Epithelial cell of esophagus (primary cell): ENCODE results near the gene TNFRSF18.
A peak's percentile ranks its signal among the peaks of the same experiment; 100 is the strongest.
"Not testable (repeated sequence)": the region's sequence is repeated elsewhere in the genome, so short reads cannot be mapped to it uniquely, and the experiment has no call there.

Source experiments
- DNase-seq: peaks from one replicate; pipeline ENCODE4 v3.0.0; 2010; ENCODE audit warnings: low read depth
- H3K4me3 ChIP-seq: 2 replicates; pipeline ENCODE4 v1.5.1; 2011; ENCODE audit warnings: mild to moderate bottlenecking, low read length, control low read depth
- TF ChIP-seq, protein P1 (sequence below): IDR thresholded peaks from 2 replicates; pipeline ENCODE4 v1.5.1; 2011; ENCODE audit warnings: low read depth, mild to moderate bottlenecking, low read length, control low read depth, inconsistent platforms; ENCODE audit not compliant: insufficient read depth; ENCODE audit errors: missing control alignments

Gene TNFRSF18, protein sequence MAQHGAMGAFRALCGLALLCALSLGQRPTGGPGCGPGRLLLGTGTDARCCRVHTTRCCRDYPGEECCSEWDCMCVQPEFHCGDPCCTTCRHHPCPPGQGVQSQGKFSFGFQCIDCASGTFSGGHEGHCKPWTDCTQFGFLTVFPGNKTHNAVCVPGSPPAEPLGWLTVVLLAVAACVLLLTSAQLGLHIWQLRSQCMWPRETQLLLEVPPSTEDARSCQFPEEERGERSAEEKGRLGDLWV

DNA sequence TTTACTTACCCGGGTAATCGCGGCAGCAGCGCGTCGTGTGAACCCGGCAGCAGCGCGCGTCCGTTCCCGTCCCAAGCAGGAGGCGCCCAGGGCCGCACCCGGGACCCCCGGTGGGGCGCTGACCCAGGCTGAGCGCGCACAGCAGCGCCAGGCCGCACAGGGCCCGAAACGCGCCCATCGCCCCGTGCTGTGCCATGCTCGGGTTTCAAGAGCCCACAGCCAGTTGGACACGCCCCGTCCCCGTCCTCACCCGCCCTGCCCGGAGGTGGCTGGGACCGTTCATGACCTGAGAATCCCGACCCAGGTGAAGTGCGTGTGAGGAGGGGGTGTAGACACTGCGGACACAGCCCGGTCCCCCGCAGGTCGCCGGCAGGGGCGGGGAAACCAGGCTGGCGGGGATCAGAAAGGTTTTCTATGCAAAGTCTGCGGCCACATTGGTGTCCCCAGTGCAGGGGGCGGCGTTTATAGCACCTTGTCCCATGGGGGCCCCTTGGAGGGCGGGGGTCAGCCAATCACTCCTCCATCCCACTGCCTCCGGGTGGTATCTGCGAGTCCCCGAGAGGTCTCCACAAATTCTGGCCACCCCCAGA, at the start of gene TNFRSF18:
TNFRSF18 (minus strand) TSS at position 217 of the 590 bp plus-strand sequence; CDS start at position 196, 21 bp downstream.
- TF ChIP-seq, protein P1, sequence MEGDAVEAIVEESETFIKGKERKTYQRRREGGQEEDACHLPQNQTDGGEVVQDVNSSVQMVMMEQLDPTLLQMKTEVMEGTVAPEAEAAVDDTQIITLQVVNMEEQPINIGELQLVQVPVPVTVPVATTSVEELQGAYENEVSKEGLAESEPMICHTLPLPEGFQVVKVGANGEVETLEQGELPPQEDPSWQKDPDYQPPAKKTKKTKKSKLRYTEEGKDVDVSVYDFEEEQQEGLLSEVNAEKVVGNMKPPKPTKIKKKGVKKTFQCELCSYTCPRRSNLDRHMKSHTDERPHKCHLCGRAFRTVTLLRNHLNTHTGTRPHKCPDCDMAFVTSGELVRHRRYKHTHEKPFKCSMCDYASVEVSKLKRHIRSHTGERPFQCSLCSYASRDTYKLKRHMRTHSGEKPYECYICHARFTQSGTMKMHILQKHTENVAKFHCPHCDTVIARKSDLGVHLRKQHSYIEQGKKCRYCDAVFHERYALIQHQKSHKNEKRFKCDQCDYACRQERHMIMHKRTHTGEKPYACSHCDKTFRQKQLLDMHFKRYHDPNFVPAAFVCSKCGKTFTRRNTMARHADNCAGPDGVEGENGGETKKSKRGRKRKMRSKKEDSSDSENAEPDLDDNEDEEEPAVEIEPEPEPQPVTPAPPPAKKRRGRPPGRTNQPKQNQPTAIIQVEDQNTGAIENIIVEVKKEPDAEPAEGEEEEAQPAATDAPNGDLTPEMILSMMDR: no peak
- no peak within 1 kb of the TSS for H3K4me3 ChIP-seq
- DNase-seq: no peak

DNA sequence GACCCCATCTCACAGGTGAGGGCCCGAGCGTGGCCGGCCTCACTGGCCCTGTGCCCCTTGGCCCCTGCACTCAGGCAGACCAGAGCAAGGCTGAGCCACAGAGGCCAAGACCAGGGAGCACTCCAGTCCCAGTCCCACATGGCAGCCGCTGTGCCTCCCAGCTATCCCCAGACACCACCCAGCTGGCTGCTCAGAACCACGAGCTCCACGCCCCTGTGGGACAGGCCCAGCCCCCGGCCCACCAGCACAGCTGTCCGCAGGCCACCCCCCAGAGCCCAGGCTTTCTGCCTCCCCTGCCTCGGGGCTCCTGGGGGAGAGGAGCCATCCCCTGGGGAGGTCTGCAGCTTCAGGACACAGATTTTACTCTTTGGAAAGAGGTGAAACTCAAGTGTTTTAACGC, 49.2 kb upstream of the TNFRSF18 start:
- DNase-seq: no peak
- TF ChIP-seq, protein P1: no peak
- no peak overlapping the region for H3K4me3 ChIP-seq

DNA sequence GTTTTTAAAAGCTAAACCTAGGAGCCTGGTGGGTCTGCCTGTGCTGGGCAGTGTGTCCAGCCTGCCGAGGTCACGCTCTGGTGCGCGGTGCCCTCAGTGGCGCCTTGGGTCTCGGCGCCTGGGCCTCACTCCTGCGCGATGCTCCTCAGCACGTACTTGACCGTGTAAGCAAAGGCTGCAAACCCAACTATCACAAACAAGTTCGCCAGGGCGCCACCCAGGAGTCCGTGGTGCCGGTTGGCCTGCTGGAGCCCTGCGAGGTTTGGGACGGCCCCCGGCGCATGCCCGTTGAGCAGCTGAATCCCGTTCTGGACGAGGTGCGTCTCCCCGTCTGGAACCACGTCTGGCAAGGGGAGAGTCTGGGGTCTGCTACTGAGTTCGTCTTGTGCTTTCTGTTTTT, 48.7 kb upstream of the TNFRSF18 start:
- no peak overlapping the region for H3K4me3 ChIP-seq
- no peak for DNase-seq
- TF ChIP-seq, protein P1: no peak

DNA sequence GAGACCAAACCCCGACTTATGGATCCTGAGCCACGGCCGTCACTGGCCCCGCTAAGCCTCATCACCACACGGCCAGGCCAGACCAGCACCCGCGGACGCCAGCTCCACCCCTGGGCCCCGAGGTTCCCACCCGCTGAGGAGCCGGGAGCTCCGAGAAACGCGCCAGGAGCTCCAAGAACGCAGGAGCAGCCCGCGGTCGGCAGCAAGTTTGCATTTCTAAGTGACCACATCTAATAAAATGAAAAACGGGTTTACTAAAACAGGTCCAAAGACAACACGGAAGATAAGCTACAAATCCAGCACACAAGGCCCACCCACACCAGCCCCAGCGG, 48.2 kb upstream of the TNFRSF18 start:
- TF ChIP-seq, protein P1: no peak
- DNase-seq: no peak
- no peak overlapping the region for H3K4me3 ChIP-seq

DNA sequence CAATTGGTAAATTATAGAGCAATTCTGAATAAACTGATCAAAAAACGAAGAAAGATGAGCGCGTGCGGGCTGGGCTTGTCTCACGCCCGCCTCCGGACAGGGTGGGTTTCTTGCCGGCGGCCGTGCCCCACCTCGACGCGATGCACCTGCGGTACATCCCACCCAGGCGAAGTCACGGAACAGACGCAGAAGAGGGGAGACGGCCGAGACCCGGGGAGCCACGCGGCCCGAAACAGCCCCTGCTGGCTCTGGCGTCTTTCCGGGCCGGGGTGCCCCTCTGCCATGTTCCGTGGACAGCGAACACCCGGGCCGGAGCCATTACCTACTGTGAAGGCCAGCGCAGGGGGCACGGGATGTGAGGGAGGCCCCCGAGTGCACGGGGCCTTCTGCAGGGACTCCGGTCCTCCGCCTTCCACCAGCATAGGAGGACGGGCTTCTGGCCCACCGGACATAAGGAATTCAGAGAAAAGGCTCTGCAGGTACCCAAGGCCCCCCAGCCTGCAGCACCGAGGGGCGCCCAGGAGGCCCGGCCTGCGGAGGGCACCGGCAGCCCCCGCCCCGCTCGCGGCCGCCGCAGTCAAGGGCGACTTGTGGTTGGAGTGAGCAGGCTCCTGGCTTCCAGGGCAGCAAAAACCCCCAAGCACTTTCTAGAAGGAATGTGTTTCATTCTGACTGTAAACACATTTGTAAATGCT, 47.7 kb upstream of the TNFRSF18 start:
- TF ChIP-seq, protein P1: no peak
- DNase-seq: no peak
- no peak overlapping the region for H3K4me3 ChIP-seq

DNA sequence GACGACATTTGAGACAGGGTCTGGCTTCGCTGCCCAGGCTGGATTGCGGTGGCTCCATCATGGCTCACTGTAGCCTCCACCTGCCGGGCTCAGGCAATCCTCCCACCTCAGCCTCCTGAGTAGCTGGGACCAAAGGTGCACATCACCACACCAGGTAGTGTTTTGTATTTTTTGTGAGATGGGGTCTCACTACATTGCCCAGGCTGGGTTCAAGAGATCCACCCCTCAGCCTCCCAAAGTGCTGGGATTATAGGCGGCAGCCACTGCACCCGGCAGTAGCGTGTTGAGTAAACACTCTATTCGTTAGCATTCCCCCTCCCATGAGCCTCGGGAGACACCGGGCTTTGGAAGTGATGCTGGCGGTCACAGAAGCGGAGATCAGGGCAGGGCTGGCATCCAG, 46.9 kb upstream of the TNFRSF18 start:
- TF ChIP-seq, protein P1: no peak

DNA sequence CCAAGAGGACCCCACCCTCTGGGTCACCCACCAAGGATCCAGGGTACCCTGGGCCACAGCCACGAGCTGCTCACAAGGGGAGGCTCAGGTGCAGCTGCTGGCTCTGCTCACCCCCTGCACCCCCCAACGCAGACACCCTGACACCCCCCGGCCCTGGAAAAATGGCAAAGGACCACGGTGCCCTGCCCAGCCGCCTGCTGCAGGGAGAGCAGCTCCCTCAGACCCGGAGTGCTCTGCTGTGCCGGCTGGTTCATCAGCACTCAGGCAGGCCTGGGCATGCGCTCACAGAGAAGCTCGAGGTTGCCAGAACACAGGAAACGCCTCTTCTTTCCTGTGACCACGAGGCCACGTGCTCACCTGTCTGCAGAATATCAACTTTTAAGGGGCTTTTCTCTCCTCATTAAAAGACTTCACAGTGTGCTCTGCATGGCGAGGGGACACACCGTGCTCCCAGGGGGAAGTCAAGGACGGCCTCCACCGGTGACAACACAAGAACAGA, 44.4 kb upstream of the TNFRSF18 start:
- TF ChIP-seq, protein P1: no peak
- DNase-seq: peak; percentile 93
- no peak overlapping the region for H3K4me3 ChIP-seq

More for the DNA sequence above, 46.9 kb upstream of the TNFRSF18 start:
- no peak overlapping the region for H3K4me3 ChIP-seq
- DNase-seq: no peak

DNA sequence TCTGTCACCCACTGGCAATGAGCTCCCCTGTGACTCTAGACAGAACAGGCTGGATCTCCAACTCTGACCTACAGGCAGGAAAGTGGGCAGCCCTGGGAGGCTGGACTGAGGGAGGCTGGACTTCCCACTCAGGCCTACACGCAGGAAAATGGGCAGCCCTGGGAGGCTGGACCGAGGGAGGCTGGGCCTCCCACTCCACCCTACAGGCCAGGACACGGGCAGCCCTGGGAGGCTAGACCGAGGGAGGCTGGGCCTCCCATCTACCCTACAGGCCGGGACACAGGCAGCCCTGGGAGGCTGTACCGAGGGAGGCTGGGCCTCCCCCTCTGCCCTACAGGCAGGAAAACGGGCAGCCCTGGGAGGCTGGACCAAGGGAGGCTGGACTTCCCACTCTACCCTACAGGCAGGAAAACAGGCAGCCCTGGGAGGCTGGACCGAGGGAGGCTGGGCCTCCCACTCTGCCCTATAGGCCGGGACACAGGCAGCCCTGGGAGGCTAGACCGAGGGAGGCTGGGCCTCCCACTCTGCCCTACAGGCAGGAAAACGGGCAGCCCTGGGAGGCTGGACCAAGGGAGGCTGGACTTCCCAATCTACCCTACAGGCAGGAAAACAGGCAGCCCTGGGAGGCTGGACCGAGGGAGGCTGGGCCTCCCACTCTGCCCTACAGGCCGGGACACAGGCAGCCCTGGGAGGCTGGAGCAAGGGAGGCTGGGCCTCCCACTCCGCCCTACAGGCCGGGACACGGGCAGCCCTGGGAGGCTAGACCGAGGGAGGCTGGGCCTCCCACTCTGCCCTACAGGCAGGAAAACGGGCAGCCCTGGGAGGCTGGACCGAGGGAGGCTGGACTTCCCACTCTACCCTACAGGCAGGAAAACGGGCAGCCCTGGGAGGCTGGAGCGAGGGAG, 41.9 kb upstream of the TNFRSF18 start:
- not testable (repeated sequence) for H3K4me3 ChIP-seq, DNase-seq
